ENCODE measurements around the gene TGFA.
"Not testable (repeated sequence)": the region's sequence is repeated elsewhere in the genome, so short reads cannot be mapped to it uniquely, and the experiment has no call there.

Gene TGFA

DNA sequence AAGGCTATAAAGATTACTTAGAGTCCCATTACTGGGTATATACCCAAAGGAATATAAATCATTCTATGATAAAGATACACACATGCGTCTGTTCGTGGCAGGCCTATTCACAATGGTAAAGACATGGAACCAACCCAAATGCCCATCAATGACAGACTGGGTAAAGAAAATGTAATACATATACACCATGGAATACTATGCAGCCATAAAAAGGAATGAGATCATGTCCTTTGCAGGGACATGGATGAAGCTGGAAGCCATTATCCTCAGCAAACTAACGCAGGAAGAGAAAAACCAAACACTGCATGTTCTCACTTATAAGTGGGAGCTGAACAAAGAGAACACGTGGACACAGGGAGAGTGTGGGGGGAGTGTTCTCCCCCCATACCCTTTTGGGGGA, 87.0 kb downstream of the TGFA start:
- H3K27me3 Mint-ChIP-seq; H3K36me3 Mint-ChIP-seq; H3K4me3 Mint-ChIP-seq; ATAC-seq (ENCODE audit: low read depth); H3K27ac Mint-ChIP-seq; H3K4me1 Mint-ChIP-seq; H3K9me3 Mint-ChIP-seq; DNase-seq (ENCODE audit: low spot score in 2 of 2): not testable (repeated sequence)

DNA sequence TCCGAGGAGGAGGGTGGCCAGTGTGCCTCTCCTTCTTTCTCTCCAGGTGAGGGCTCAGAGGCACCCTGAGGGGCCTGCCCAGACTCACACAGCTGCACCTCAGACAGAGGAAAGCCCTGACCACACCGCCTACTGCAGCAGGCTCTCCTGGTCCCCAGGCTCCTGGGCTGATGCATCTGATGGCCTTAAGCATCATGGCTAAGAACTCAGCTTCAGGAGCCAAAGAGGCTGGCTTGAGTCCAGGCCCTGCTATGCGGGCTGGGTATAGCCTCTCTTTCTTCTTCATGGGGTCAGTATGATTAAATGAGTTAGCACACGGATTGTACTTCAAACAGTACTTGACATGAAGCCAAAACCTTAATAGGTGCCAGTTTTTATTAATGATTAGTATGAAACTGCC, 89.6 kb downstream of the TGFA start:
- no peak for ATAC-seq (ENCODE audit: low read depth)
- no peaks in the 10 kb centered on the region for H3K9me3 Mint-ChIP-seq
- no peak for DNase-seq (ENCODE audit: low spot score in 2 of 2)
- H3K4me1 Mint-ChIP-seq, result no peaks in the 10 kb centered on the region
- no peaks in the 10 kb centered on the region for H3K36me3 Mint-ChIP-seq
- no peak overlapping the region for H3K27ac Mint-ChIP-seq
- peaks cover 4% of the 10 kb centered on the region for H3K27me3 Mint-ChIP-seq
- no peak overlapping the region for H3K4me3 Mint-ChIP-seq

DNA sequence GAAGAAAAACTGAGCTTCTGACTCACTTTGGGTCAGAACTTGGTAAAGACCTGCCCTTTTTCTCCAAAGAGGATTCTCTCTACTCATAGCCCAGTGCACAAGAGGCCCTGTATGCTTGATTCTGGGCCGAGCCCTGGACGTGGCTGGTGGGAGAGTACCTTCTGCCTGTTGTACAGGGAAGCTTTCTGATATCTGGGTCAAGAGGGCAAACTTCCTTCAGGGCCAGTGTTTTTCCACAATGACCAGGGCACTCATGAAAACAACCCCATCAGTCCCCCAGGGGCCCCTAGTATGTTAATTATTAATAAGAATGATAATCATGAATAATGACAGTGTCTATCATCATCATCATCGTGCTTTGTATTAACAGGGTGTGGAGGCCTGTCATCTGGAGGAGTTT, 90.0 kb downstream of the TGFA start:
- Mint-ChIP-seq H3K4me1 (no peaks in the 10 kb centered on the region), H3K4me3 (no peak overlapping the region), H3K27ac (no peak overlapping the region), H3K27me3 (peaks cover 7% of the 10 kb centered on the region), H3K9me3 (no peaks in the 10 kb centered on the region), H3K36me3 (no peaks in the 10 kb centered on the region)
- DNase-seq (ENCODE audit: low spot score in 2 of 2) (no peak), ATAC-seq (ENCODE audit: low read depth) (no peak)

DNA sequence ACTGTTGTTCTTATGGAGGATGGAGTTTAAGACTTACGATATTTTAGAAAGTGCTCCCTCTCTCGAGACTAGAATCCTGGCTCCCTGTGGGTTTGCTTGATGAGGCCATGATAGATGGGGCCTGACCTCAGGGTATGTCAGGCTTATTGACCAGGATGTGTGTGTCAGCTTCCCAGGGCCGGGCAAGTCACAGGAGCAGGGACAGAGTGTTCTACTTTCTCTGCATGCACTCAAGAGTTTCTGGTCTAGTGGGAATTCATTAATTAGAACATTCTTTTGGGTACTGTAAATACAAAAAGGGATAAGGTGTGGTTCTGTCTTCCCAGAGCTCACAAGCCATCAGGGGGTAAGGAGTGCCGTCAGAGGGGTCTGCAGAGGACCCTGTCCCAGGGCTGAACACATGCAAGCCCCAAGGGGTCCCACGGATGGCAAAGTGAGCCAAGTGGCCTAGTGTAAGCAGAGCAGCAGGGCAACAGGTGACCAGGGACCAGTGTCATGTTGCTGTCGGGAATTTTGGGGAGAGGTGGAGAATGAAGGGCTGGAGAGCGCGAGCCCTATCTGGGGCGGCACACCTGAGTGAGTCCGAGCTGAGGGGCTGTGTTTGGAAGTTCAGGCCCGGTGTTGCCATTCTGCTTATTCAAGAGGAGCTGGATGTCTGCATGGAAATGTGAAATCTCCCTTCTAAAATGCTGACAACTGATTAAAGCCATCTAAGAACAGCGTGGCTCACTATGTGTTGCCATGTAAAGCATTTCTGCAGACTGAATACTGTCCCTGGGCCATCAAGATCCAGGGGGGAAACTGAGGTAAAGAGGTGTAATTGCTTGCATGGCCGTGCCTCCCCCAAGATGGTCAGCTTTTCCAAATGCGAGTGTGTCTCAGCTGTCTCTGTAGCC, 91.4 kb downstream of the TGFA start:
- no peaks in the 10 kb centered on the region for H3K4me1 Mint-ChIP-seq
- H3K4me3 Mint-ChIP-seq, result no peak overlapping the region
- ATAC-seq (ENCODE audit: low read depth) (no peak), DNase-seq (ENCODE audit: low spot score in 2 of 2) (no peak)
- no peak overlapping the region for H3K27ac Mint-ChIP-seq
- no peaks in the 10 kb centered on the region for H3K36me3 Mint-ChIP-seq
- H3K9me3 Mint-ChIP-seq, result no peaks in the 10 kb centered on the region
- peaks cover 12% of the 10 kb centered on the region for H3K27me3 Mint-ChIP-seq

DNA sequence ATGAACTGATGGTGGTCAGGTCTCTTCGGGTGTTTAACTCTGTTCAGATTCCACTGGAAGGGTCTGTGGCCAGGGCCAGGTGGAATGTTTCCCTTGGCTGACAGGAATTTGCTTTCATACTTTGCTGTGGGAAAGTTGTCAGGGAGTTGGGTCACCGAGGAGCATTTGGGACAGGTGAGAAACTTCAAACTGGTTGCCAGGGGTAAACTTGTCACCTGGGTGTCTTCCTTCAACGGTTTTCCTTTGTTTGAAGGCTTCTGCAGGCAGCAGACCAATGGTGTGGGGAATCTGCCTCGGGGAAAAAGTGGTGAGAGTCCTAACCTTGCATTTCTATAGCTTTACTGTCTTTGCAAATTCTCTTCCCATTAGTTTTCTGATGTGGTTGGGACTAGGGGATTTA, 92.2 kb downstream of the TGFA start:
- Mint-ChIP-seq H3K27me3 (peaks cover 12% of the 10 kb centered on the region), H3K4me3 (no peak overlapping the region), H3K36me3 (no peaks in the 10 kb centered on the region), H3K27ac (no peak overlapping the region), H3K9me3 (no peaks in the 10 kb centered on the region), H3K4me1 (no peaks in the 10 kb centered on the region)
- ATAC-seq (ENCODE audit: low read depth) (no peak), DNase-seq (ENCODE audit: low spot score in 2 of 2) (no peak)

DNA sequence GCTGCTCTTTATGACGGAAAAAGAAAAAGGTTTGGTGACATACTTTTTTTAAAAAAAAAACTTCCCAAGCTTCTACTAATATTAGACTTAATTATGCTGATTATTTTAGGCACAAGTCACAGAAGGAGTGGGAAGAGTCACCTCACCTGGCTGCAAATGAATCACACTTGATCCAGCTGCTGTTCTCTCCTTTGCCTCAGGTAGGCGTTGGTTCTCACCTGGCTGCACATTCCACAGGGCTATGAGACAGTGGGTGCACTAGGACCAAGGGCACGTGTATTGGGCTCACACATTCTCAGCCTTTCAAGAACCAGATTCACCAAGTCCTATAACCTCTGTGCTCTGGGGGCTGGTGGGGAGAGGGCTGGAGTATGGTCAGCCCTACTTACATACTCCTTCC, 93.3 kb downstream of the TGFA start:
- DNase-seq (ENCODE audit: low spot score in 2 of 2) (no peak), ATAC-seq (ENCODE audit: low read depth) (no peak)
- no peak overlapping the region for H3K27ac Mint-ChIP-seq
- H3K4me1 Mint-ChIP-seq, result no peaks in the 10 kb centered on the region
- no peaks in the 10 kb centered on the region for H3K36me3 Mint-ChIP-seq
- no peak overlapping the region for H3K4me3 Mint-ChIP-seq
- peaks cover 15% of the 10 kb centered on the region for H3K27me3 Mint-ChIP-seq
- no peaks in the 10 kb centered on the region for H3K9me3 Mint-ChIP-seq

DNA sequence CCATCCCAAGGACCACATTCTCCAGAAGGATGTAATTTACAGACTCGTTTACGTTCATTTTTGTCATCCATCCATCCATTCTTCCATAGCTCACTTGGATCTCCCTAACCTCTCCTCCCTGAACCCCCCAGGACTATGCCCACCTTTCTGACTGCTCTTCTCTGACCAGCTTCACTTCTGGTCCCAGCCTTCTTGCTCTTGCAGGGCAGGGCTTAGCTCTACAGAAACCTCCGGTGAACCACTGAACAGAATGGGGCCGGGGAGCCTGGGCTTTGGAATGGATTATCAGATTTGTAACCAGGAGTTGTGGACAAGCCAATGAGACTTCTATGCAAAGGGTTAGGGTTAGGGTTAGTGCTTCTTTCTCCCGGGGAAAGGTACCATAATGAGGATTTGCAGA, 95.0 kb downstream of the TGFA start:
- Mint-ChIP-seq H3K36me3 (no peaks in the 10 kb centered on the region), H3K27me3 (peaks cover 15% of the 10 kb centered on the region), H3K4me1 (no peaks in the 10 kb centered on the region), H3K9me3 (no peaks in the 10 kb centered on the region), H3K4me3 (no peak overlapping the region), H3K27ac (no peak overlapping the region)
- DNase-seq (ENCODE audit: low spot score in 2 of 2) (no peak), ATAC-seq (ENCODE audit: low read depth) (no peak)

DNA sequence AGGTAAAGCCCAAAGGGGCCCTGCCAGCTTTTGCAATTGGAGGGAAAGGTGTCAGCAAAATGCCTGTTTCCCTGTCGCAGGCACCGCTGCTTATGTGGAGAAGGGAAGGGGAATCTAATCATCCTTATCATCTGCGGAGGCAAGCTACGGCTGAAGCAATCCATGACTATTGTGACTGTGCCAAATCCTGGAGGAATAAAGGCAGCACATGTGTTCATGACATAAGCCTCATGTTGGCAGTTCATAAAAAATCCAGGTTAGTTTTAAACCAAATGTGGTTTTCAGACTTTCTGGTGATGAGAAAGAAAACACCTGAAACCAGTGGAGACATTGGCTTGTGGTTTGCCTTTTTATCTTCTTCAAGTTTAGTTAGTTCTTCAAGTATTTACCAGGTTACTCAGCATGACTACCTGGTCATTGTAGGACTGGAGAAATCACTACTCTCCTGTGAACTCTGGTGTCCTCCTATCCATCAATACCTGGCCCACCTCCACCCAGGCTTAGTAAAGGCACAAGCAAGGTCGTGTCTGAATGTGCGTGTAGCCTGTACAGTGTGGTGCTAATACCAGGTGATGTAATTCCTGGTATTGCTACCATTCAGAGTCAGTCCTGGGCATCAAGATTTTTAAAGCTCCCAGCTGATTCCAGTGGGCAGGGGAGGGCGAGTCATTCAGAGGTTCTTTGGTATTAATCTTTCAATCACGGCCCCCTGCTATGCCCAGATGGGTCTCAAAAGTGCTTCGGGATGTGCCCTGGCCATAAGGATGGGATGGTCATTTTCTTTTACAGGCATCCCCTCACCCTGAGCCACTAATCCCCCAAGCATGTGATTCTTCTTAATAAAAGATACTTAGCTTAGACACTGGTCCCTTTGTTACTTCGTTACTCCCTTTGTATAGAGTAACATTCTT, 96.8 kb downstream of the TGFA start:
- no peaks in the 10 kb centered on the region for H3K9me3 Mint-ChIP-seq
- H3K4me3 Mint-ChIP-seq, result no peak overlapping the region
- peaks cover 13% of the 10 kb centered on the region for H3K27me3 Mint-ChIP-seq
- no peaks in the 10 kb centered on the region for H3K36me3 Mint-ChIP-seq
- H3K27ac Mint-ChIP-seq, result no peak overlapping the region
- ATAC-seq (ENCODE audit: low read depth) (no peak), DNase-seq (ENCODE audit: low spot score in 2 of 2) (peak in 1 of 2 donors; percentile 1)
- no peaks in the 10 kb centered on the region for H3K4me1 Mint-ChIP-seq

DNA sequence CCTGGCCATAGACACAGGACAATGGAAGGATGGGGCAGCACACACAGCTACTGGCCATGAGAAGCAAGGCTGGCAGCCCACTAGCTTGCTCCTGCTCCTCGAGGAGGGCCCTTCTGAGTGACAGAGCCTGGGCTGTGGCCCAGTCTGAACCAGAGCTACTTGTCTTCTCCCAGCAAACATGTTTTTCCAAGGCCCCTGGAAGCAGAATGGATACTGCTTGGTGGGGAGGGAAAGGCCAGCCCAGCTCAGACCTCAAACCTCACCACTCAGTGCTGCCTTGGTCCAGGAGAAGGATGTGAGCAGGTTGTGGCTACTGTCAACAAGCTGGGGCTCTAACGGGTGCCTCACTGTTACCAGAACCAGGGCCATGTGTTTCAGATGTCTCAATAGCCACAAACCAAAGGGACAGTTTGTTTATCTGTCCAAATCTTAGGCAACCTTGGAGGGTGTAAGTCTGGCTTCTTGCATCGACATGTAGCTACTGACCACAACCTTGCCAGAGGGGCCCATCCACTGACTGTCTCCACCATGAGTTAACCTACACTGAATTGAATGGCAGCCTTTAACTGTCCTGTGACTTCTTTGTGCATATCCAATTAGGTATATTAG, 98.6 kb downstream of the TGFA start:
- H3K9me3 Mint-ChIP-seq, result no peaks in the 10 kb centered on the region
- H3K4me1 Mint-ChIP-seq, result no peaks in the 10 kb centered on the region
- H3K36me3 Mint-ChIP-seq, result no peaks in the 10 kb centered on the region
- H3K27ac Mint-ChIP-seq, result no peak overlapping the region
- H3K27me3 Mint-ChIP-seq, result peaks cover 13% of the 10 kb centered on the region
- DNase-seq (ENCODE audit: low spot score in 2 of 2) (no peak), ATAC-seq (ENCODE audit: low read depth) (no peak)
- no peak overlapping the region for H3K4me3 Mint-ChIP-seq

DNA sequence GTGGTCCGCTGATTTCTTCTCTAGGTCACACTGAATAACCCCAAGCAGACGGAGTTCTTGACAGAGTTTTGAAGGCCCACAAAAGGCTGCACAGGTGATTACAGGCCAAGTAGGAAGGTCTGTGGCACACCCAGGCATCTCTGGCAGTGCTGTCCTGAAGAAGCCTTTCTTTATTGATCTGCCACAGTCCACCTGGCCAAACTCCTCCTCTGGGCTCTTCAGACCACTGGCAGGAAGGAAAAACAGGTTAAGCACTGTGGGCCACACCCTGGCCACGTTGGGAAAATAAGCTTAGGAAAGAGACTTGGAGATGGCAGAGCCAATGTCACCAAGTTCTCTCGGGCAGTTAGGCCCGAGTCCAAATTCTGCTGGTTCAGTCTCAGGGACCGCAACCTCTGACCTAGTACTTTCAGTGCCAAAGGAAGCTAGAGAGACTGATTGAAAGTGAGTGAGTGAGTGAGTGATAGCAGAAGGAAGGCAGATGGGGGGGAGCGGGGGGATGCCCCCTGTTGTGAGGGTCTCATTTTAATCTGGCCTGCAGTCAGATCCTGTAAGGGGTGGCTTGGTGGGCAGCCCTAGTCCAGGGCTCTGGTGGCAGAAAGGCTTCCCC, 102.9 kb downstream of the TGFA start:
- DNase-seq (ENCODE audit: low spot score in 2 of 2) (no peak), ATAC-seq (ENCODE audit: low read depth) (no peak)
- Mint-ChIP-seq H3K9me3 (no peaks in the 10 kb centered on the region), H3K4me1 (no peaks in the 10 kb centered on the region), H3K27me3 (no peaks in the 10 kb centered on the region), H3K36me3 (no peaks in the 10 kb centered on the region), H3K4me3 (no peak overlapping the region), H3K27ac (no peak overlapping the region)

DNA sequence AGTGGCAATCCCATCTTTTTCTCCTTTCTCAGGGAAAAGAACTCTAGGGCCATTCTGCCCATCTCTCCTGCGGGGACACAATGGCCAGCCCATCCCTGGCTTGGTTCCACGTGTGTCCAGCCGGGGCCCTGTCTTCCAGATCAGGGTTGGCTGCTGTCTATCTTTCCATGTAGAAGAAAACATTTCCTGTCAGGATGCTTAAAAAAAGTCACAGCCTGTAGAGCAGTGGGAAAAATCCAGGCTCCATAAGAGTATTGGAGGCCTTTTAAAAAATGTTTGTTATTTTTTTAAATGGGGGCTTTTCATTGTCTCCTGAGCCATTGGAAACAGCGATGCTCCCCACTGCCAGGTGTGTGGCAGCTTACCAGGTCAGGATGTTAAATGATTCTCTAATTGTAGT, 105.6 kb downstream of the TGFA start:
- Mint-ChIP-seq H3K9me3 (no peaks in the 10 kb centered on the region), H3K27ac (no peak overlapping the region)

DNA sequence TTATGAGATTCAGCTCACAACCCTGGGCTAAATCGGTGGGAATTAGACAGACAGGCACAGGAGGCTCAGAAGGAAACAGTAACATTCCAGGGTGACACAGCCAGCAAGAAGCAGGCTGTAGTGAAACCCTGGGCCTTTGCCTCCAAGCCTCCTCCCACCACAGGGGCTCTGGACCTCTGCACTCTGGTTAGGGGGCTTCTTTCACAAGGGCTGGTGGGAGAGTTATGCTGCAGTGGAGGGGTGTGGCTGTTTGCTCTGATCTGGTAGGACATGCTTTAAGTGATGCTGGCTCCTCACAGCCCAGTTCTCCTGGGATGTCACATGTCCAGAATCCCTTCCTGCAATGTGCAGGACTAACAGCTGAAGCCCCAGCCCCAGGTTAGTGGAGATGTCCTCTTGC, 109.9 kb downstream of the TGFA start:
- Mint-ChIP-seq H3K9me3 (no peaks in the 10 kb centered on the region), H3K27me3 (peaks cover 6% of the 10 kb centered on the region), H3K4me1 (no peaks in the 10 kb centered on the region), H3K4me3 (no peak overlapping the region), H3K27ac (no peak overlapping the region), H3K36me3 (no peaks in the 10 kb centered on the region)
- no peak for ATAC-seq (ENCODE audit: low read depth)
- peak in 1 of 2 donors; percentile 2 for DNase-seq (ENCODE audit: low spot score in 2 of 2)

More for the DNA sequence above, 105.6 kb downstream of the TGFA start:
- no peaks in the 10 kb centered on the region for H3K4me1 Mint-ChIP-seq
- no peaks in the 10 kb centered on the region for H3K36me3 Mint-ChIP-seq
- no peaks in the 10 kb centered on the region for H3K27me3 Mint-ChIP-seq
- no peak for ATAC-seq (ENCODE audit: low read depth)
- no peak overlapping the region for H3K4me3 Mint-ChIP-seq
- DNase-seq (ENCODE audit: low spot score in 2 of 2), result no peak

DNA sequence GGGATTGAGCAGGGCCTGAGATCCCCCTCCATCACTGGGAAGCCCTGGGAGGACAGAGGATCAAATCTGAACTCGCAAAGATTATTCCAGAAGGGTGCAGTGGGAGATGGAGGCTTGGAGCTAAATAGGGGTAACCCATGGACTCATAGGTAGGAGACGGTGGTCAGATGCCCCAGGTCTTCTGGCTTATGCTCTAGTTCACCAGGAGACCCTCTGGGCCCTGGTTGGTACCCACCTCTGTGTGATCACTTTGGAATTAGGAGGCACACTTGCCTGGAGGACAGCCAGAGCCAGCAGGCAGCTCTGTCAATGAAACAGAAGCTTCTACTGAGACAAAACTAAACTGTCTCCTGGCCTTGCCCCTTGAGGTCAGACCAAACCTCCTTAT, 110.6 kb downstream of the TGFA start:
- Mint-ChIP-seq H3K9me3 (no peaks in the 10 kb centered on the region), H3K27me3 (peaks cover 10% of the 10 kb centered on the region)
- no peak for DNase-seq (ENCODE audit: low spot score in 2 of 2)

More for the DNA sequence above, 110.6 kb downstream of the TGFA start:
- H3K36me3 Mint-ChIP-seq, result no peaks in the 10 kb centered on the region
- H3K27ac Mint-ChIP-seq, result no peak overlapping the region
- H3K4me1 Mint-ChIP-seq, result no peaks in the 10 kb centered on the region
- ATAC-seq (ENCODE audit: low read depth), result no peak
- no peak overlapping the region for H3K4me3 Mint-ChIP-seq
